NT2/D1 (cell line): ENCODE results near the gene LPP.

Experiments
- DNase-seq: peaks from one replicate; pipeline ENCODE4 v3.0.0-alpha.2; 2011; ENCODE audit warnings: low read depth, low spot score
- H3K27me3 ChIP-seq: 2 replicates; pipeline ENCODE4 v1.6.0; 2011; ENCODE audit warnings: mild to moderate bottlenecking; ENCODE audit not compliant: insufficient read length, insufficient read depth
- H3K36me3 ChIP-seq: 2 replicates; pipeline ENCODE4 v1.6.1; 2011; ENCODE audit warnings: mild to moderate bottlenecking, low read length, mixed read lengths; ENCODE audit not compliant: insufficient read depth, insufficient read length
- H3K4me1 ChIP-seq: 2 replicates; pipeline ENCODE4 v1.5.1; 2011; ENCODE audit not compliant: insufficient read depth, insufficient read length
- H3K4me3 ChIP-seq: 2 replicates; pipeline ENCODE4 v1.5.1; 2011; ENCODE audit warnings: low read depth; ENCODE audit not compliant: insufficient read length
- H3K9ac ChIP-seq: 2 replicates; pipeline ENCODE4 v1.6.0; 2011; ENCODE audit warnings: low read depth; ENCODE audit not compliant: insufficient read length
- H3K9me3 ChIP-seq: 2 replicates; pipeline ENCODE4 v1.5.1; 2011; ENCODE audit warnings: mild to moderate bottlenecking, low read length; ENCODE audit not compliant: insufficient read depth
- SUZ12 ChIP-seq: IDR thresholded peaks from 2 replicates; pipeline ENCODE4 v1.6.1; 2011; ENCODE audit not compliant: insufficient read length, insufficient read depth; ENCODE audit errors: extremely low read depth
- YY1 ChIP-seq: IDR thresholded peaks from 2 replicates; pipeline ENCODE4 v1.6.1; 2011; ENCODE audit not compliant: insufficient read length, insufficient read depth
- ZNF274 ChIP-seq: IDR thresholded peaks from 2 replicates; pipeline ENCODE4 v1.6.1; 2011; ENCODE audit warnings: mild to moderate bottlenecking, low read depth, low read length

The LPP gene

DNA sequence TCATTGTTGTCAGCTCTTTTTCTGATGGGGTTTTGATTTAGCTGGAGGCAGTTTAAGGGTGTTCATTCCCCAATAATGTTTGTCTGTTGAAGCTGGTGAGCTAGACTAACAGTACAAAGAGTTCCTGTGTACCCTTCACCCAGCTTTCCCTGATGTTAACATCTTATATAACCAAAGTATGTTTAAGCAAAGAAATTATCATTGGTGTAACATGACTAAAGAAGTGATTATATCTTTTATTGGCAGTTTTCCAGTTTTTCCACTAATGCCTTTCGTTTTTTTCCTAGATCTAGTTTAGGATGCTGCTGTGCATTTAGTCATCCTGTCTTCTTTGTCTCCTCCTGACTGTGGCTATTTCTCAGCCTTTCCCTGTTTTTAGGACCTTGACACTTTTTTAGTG lies 165.6 kb downstream of the LPP start:
- no peaks in the 10 kb centered on the region for H3K9me3 ChIP-seq
- no peak for DNase-seq
- H3K4me1 ChIP-seq = no peaks in the 10 kb centered on the region
- H3K9ac ChIP-seq = no peak overlapping the region
- H3K27me3 ChIP-seq = no peaks in the 10 kb centered on the region
- TF ChIP-seq SUZ12 (no peak), ZNF274 (no peak), YY1 (no peak)
- H3K36me3 ChIP-seq = no peaks in the 10 kb centered on the region
- H3K4me3 ChIP-seq = no peak overlapping the region

DNA sequence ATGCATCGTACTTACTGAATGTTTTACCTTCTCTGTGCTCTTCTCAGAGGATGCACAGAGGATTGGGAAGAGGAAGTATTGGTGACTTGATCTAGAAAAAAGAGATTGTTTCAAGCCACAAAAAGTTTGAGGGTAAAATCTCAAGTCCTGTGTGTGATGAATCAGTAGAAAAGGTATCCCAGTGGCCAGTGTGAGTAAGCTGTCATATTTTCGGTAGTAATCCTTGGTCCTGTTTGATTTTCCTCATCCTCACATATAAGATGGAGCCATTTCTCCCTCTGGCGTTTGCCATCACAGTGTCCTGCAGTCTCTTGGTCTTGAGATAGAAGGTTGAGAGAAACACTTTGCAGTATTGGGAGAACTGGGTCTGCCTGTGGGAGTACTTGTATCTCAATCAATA lies 166.8 kb downstream of the LPP start:
- Histone ChIP-seq H3K27me3 (no peaks in the 10 kb centered on the region), H3K4me3 (no peak overlapping the region), H3K4me1 (no peaks in the 10 kb centered on the region), H3K9ac (no peak overlapping the region), H3K36me3 (peaks cover 1% of the 10 kb centered on the region), H3K9me3 (no peaks in the 10 kb centered on the region)
- no peak for DNase-seq
- TF ChIP-seq SUZ12 (no peak), ZNF274 (no peak), YY1 (no peak)

DNA sequence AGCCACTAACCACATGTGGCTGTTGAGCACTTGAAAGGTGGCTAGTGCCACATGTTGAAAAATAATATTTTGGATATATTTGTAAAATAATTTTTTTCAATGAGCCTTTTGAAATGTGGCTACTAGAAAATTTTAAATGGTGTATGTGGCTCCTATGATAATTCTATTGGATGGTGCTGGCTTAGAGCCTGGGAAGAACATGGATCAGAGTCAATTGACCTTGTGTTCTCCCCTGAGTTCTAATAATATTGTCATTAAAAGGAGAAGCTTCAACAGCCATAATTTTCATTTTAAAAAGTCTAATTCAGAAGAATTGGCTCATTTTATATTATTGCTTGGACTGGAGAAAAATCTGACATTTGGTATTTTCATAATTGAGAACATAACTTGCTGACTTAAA lies 167.3 kb downstream of the LPP start:
- Histone ChIP-seq H3K9ac (no peak overlapping the region), H3K4me3 (no peak overlapping the region), H3K27me3 (no peaks in the 10 kb centered on the region), H3K36me3 (peaks cover 6% of the 10 kb centered on the region), H3K4me1 (no peaks in the 10 kb centered on the region), H3K9me3 (no peaks in the 10 kb centered on the region)
- TF ChIP-seq YY1 (no peak), SUZ12 (no peak), ZNF274 (no peak)
- no peak for DNase-seq

DNA sequence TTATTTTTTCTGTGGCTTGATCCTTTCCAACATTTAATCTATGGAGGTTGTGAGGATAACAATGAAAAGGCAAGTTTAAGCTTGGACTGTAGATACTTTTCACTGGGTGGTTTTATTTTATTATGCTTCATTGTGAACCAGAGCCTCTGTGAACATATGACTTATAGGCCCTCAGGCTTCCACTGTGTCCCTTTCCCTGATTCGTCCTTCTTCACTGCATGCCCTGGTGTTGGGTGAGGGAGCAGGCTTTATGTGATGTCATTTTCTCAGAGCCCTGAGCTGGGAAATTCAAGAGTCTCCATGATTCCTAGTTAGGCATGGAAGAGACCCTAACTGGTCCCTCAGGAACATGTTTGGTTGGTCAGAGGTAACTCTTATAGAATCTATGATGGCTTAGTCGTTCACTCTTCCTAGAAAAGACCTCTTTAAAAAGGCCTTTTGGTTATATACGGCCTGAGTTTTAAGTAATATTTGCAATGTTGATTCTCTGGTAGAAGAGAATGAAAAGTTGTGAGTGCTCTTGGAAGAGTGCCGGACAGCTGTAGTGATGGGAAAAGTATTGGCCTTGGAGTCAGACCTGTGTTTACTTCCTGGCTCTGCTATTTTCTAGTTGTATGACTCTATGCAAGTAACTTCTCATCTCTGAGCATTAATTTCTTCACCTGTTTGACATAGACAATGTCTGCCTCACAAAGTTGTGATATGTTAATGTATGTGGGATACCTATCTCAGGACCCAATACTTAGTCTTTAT lies 168.4 kb downstream of the LPP start:
- H3K9ac ChIP-seq = no peak overlapping the region
- H3K36me3 ChIP-seq = peaks cover 9% of the 10 kb centered on the region
- DNase-seq = no peak
- no peak for TF ChIP-seq YY1
- TF ChIP-seq ZNF274 = no peak
- TF ChIP-seq SUZ12 = no peak
- no peaks in the 10 kb centered on the region for H3K27me3 ChIP-seq
- H3K4me3 ChIP-seq = no peak overlapping the region
- no peaks in the 10 kb centered on the region for H3K4me1 ChIP-seq
- no peaks in the 10 kb centered on the region for H3K9me3 ChIP-seq

DNA sequence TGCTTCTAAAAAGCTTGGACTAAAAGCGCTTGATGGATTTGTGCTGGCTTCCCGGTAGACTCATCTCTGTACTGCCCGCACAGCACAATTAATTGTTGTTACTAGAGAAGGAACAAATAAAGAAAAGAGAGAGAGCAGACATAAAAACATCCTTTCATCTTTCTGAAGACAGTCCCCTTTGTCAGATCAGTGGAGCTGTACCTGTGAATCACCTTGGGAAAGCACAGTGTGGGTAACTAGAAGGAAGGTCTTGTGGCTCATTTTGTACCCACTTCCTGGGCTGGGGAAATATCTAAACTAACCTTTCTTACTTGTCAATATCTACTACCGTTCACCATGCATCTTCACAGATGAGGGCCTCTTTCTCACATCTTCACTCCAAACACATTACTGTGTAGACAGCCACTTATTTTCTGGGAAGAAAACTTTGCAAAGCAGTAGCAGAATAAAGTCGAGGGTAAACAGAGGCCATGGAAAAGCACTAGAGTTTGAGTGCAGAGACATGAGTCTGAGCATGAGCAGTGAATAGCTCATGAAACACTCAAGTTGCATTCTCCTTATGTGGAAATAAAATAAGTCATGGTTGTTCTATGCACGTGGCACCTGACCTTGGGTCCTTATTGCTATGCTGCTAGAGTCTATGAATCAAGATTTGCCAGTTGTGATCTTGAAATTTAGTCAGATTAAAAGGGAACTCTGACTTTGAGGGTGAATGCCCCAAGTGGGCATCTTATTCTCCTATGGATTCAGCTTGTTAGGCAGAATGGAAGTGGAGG lies 169.3 kb downstream of the LPP start:
- DNase-seq = no peak
- Histone ChIP-seq H3K9ac (no peak overlapping the region), H3K4me1 (no peaks in the 10 kb centered on the region), H3K9me3 (no peaks in the 10 kb centered on the region), H3K36me3 (peaks cover 9% of the 10 kb centered on the region), H3K4me3 (no peak overlapping the region), H3K27me3 (no peaks in the 10 kb centered on the region)
- TF ChIP-seq YY1 (no peak), SUZ12 (no peak), ZNF274 (no peak)

DNA sequence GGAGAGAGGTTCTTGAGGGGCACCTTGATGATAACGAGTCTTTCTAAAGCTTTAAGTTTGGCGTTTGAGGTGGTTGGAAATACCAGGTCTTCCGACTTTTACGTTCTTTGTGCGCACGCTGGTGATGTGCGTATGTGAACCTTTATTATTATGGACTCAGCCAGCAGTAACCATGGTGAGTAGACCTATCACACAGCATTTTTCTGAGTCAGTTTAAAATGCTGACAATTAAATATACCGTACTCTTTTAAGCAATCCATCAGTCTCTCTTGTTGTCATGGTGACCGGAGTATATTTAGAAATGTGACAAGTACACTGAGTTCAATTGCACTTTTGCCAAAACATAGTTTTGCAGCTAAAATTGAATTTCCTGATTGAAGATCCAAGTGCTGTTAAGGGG lies 172.2 kb downstream of the LPP start:
- Histone ChIP-seq H3K27me3 (no peaks in the 10 kb centered on the region), H3K4me1 (no peaks in the 10 kb centered on the region), H3K36me3 (peaks cover 9% of the 10 kb centered on the region), H3K4me3 (no peak overlapping the region), H3K9me3 (no peaks in the 10 kb centered on the region), H3K9ac (no peak overlapping the region)
- TF ChIP-seq SUZ12 (no peak), YY1 (no peak), ZNF274 (no peak)
- no peak for DNase-seq

DNA sequence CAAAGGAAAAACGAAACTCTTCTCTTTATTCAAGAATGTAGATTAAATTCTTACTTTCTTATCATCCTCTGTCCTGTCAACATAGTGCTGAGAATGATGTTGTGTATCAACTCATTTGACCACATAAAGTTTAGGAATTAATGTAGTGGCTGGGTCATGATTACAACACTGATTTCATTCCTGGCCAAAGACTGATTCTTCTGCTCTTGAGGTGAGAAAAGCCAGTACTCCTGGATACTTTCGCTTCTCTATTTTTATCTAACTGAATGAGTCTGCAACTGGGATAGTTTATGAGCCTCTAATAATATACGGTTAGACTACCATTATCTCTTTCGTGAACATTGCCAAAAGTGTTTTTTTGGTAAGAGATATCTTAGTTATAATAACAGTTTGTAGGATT lies 173.0 kb downstream of the LPP start:
- no peaks in the 10 kb centered on the region for H3K9me3 ChIP-seq
- no peaks in the 10 kb centered on the region for H3K27me3 ChIP-seq
- H3K9ac ChIP-seq = no peak overlapping the region
- no peak for DNase-seq
- TF ChIP-seq ZNF274 (no peak), YY1 (no peak), SUZ12 (no peak)
- no peak overlapping the region for H3K4me3 ChIP-seq
- no peaks in the 10 kb centered on the region for H3K4me1 ChIP-seq
- peaks cover 9% of the 10 kb centered on the region for H3K36me3 ChIP-seq
